Right cardiac atrium (tissue), 5 donors: ENCODE results near the gene MEG3. TPM values are rescaled to one million over a fixed set of nuclear protein-coding genes. Genes with fewer than 3 reads are reported as not detected.
"Not testable (repeated sequence)": the region's sequence is repeated elsewhere in the genome, so short reads cannot be mapped to it uniquely, and the experiment has no call there.

Source experiments
- ATAC-seq, 2 donors: fragments of 200-7000 bp; cut with Tn5 transposase; one replicate each; pipeline versions ENCODE4 v1.8.0 to v1.9.1; 2020; ENCODE audit warnings: moderate library complexity in 2 of 2, mild to moderate bottlenecking in 1 of 2
- DNase-seq, 3 donors: peaks; one replicate each; pipeline ENCODE4 v3.0.0-alpha.2; 2020
- H3K27ac ChIP-seq: one replicate; pipeline ENCODE4 v1.5.1; 2013; ENCODE audit warnings: mild to moderate bottlenecking, low read length, control low read depth, moderate library complexity
- H3K27me3 ChIP-seq: one replicate; pipeline ENCODE4 v1.6.1; 2013; ENCODE audit not compliant: control insufficient read depth, insufficient read depth
- H3K4me1 ChIP-seq: one replicate; pipeline ENCODE4 v1.6.1; 2013; ENCODE audit warnings: low read length; ENCODE audit not compliant: control insufficient read depth, insufficient read depth
- H3K4me3 ChIP-seq: one replicate; pipeline ENCODE4 v1.5.1; 2013; ENCODE audit warnings: low read length, control low read depth
- H3K9me3 ChIP-seq: one replicate; pipeline ENCODE4 v1.6.1; 2013; ENCODE audit warnings: low read length; ENCODE audit not compliant: control insufficient read depth
- WGBS: extraction: QIAGEN DNeasy Blood & Tissue Kit; methylation state at CpG from one replicate; pipeline ENCODE4 v1.1.7; 2013; 5-methylcytosine and 5-hydroxymethylcytosine counted together
- intact Hi-C, 4 donors: fragments of 100-400 bp; cut with DNase I; formaldehyde crosslinking; loops; one replicate each; pipeline versions ENCODE4 v1.11.0 to v1.14.0; 2022 to 2023
- polyA plus RNA-seq: library from polyadenylated mRNA; stranded (reverse); fragments of 200-250 nt; gene quantifications from one replicate; pipeline ENCODE4 v1.2.3, GENCODE V29; 2013
- total RNA-seq, 4 donors: library from RNA; stranded (reverse); fragmentation: NEBNext Ultra II Directional; extraction: Animal tissue kit (Norgen Biotek cat#: 25700); gene quantifications; one replicate each; pipeline ENCODE4 v1.2.1, GENCODE V29; 2021
- donor health status: healthy with polysubstance abuse.
- donor health status: DM: no; HTN: yes; CAD: no.
- donor health status: DM: no; HTN: no; CAD: no.
- donor health status: DM: no; HTN: yes; CAD: no; lungs with severe emphysema.
- donor health status: DM: yes; HTN: yes; CAD: no.

MEG3 gene
- total and polyA plus RNA-seq, 5 donors: 10.4 to 35.3 (median 25.7) TPM

- Histone ChIP-seq H3K27ac (no peak overlapping the region), H3K27me3 (no peaks in the 10 kb centered on the region), H3K4me3 (no peak overlapping the region), H3K4me1 (no peaks in the 10 kb centered on the region), H3K9me3 (no peaks in the 10 kb centered on the region)
- intact Hi-C loops: no loop called here
- DNase-seq (peak in 1 of 3 donors; percentile 5), ATAC-seq (no peak)
- WGBS: 91% methylated on average over 12 of the region's 12 CpGs
These were observed 36.2 kb upstream of the MEG3 start for GRCh38 chr14:100789460-100790417.

- DNase-seq: peak in 2 of 3 donors; percentile 28 to 41
- no peaks in the 10 kb centered on the region for H3K27me3 ChIP-seq
- no peaks in the 10 kb centered on the region for H3K9me3 ChIP-seq
- ATAC-seq: no peak
- intact Hi-C loops: no loop called here
- H3K4me1 ChIP-seq: no peaks in the 10 kb centered on the region
- no peak overlapping the region for H3K27ac ChIP-seq
- WGBS: 61% methylated on average over 14 of the region's 14 CpGs
- H3K4me3 ChIP-seq: no peak overlapping the region
These were observed 35.2 kb upstream of the MEG3 start for GRCh38 chr14:100790502-100791347.

GRCh38 chr14:100791348-100791735, 34.6 kb upstream of the MEG3 start:
- H3K4me1 ChIP-seq: no peaks in the 10 kb centered on the region
- no peaks in the 10 kb centered on the region for H3K9me3 ChIP-seq
- H3K27ac ChIP-seq: no peak overlapping the region
- H3K4me3 ChIP-seq: no peak overlapping the region
- intact Hi-C loops: no loop called here
- ATAC-seq (no peak), DNase-seq (peak in 1 of 3 donors; percentile 4)
- 95% methylated on average over 13 of the region's 13 CpGs for WGBS
- no peaks in the 10 kb centered on the region for H3K27me3 ChIP-seq

GRCh38 chr14:100791995-100792394, 33.9 kb upstream of the MEG3 start:
- H3K4me3 ChIP-seq: no peak overlapping the region
- WGBS: 94% methylated on average over 13 of the region's 13 CpGs
- intact Hi-C loops: no loop called here
- no peaks in the 10 kb centered on the region for H3K27me3 ChIP-seq
- no peaks in the 10 kb centered on the region for H3K9me3 ChIP-seq
- H3K4me1 ChIP-seq: no peaks in the 10 kb centered on the region
- DNase-seq (peak in 1 of 3 donors; percentile 24), ATAC-seq (no peak)
- H3K27ac ChIP-seq: no peak overlapping the region

GRCh38 chr14:100796946-100797345, 29.0 kb upstream of the MEG3 start:
- intact Hi-C loops: no loop called here
- no peak for ATAC-seq

GRCh38 chr14:100800041-100800440, 25.9 kb upstream of the MEG3 start:
- 87% methylated on average over 4 of the region's 4 CpGs for WGBS
- H3K27me3 ChIP-seq: no peaks in the 10 kb centered on the region
- no peak for DNase-seq

More at GRCh38 chr14:100796946-100797345, 29.0 kb upstream of the MEG3 start:
- H3K27me3 ChIP-seq: no peaks in the 10 kb centered on the region
- H3K4me1 ChIP-seq: no peaks in the 10 kb centered on the region
- DNase-seq: no peak
- no peaks in the 10 kb centered on the region for H3K9me3 ChIP-seq
- 86% methylated on average over 4 of the region's 4 CpGs for WGBS
- no peak overlapping the region for H3K27ac ChIP-seq
- no peak overlapping the region for H3K4me3 ChIP-seq

GRCh38 chr14:100801433-100801832, 24.5 kb upstream of the MEG3 start:
- H3K27me3 ChIP-seq, ATAC-seq, H3K4me1 ChIP-seq, H3K9me3 ChIP-seq, H3K4me3 ChIP-seq, H3K27ac ChIP-seq, intact Hi-C loops, DNase-seq: not testable (repeated sequence)
- 94% methylated on average over 9 of the region's 9 CpGs for WGBS

More at GRCh38 chr14:100800041-100800440, 25.9 kb upstream of the MEG3 start:
- no peak for ATAC-seq
- Histone ChIP-seq H3K4me1 (no peaks in the 10 kb centered on the region), H3K4me3 (no peak overlapping the region), H3K27ac (no peak overlapping the region), H3K9me3 (no peaks in the 10 kb centered on the region)
- intact Hi-C loops: no loop called here

- intact Hi-C loops: no loop called here
- H3K27me3 ChIP-seq: no peaks in the 10 kb centered on the region
- 84% methylated on average over 7 of the region's 7 CpGs for WGBS
These were observed 23.7 kb upstream of the MEG3 start for GRCh38 chr14:100802179-100802578.

GRCh38 chr14:100802766-100803165, 23.2 kb upstream of the MEG3 start:
- 78% methylated on average over 5 of the region's 5 CpGs for WGBS
- H3K27me3 ChIP-seq: no peaks in the 10 kb centered on the region

More at GRCh38 chr14:100802179-100802578, 23.7 kb upstream of the MEG3 start:
- Histone ChIP-seq H3K4me1 (no peaks in the 10 kb centered on the region), H3K27ac (no peak overlapping the region), H3K4me3 (no peak overlapping the region), H3K9me3 (no peaks in the 10 kb centered on the region)
- no peak for DNase-seq
- no peak for ATAC-seq

GRCh38 chr14:100803226-100803625, 22.7 kb upstream of the MEG3 start:
- Histone ChIP-seq H3K9me3 (no peaks in the 10 kb centered on the region), H3K27ac (no peak overlapping the region), H3K4me3 (no peak overlapping the region), H3K4me1 (no peaks in the 10 kb centered on the region), H3K27me3 (no peaks in the 10 kb centered on the region)
- intact Hi-C loops: no loop called here
- no peak for ATAC-seq
- 80% methylated on average over 8 of the region's 8 CpGs for WGBS
- peak in 1 of 3 donors; percentile 2 for DNase-seq

More at GRCh38 chr14:100802766-100803165, 23.2 kb upstream of the MEG3 start:
- DNase-seq (peak in 1 of 3 donors; percentile 5), ATAC-seq (no peak)
- Histone ChIP-seq H3K9me3 (no peaks in the 10 kb centered on the region), H3K4me3 (no peak overlapping the region), H3K4me1 (no peaks in the 10 kb centered on the region), H3K27ac (no peak overlapping the region)
- intact Hi-C loops: no loop called here

GRCh38 chr14:100803676-100804075, 22.2 kb upstream of the MEG3 start:
- no peak overlapping the region for H3K27ac ChIP-seq
- intact Hi-C loops: no loop called here
- no peaks in the 10 kb centered on the region for H3K9me3 ChIP-seq
- DNase-seq: peak in 1 of 3 donors; percentile 4
- H3K4me1 ChIP-seq: no peaks in the 10 kb centered on the region
- no peak overlapping the region for H3K4me3 ChIP-seq
- WGBS: 90% methylated on average over 14 of the region's 14 CpGs
- H3K27me3 ChIP-seq: no peaks in the 10 kb centered on the region
- no peak for ATAC-seq
